Sigmoid colon (tissue), 7 donors: ENCODE measurements around the gene CHRNB4. TPM values are rescaled to one million over a fixed set of nuclear protein-coding genes. Genes with fewer than 3 reads are reported as not detected.
"Not testable (repeated sequence)": the region's sequence is repeated elsewhere in the genome, so short reads cannot be mapped to it uniquely, and the experiment has no call there.

Source experiments
- DNase-seq: peaks from one replicate; pipeline ENCODE4 v3.0.0-alpha.2; 2019
- H3K27ac ChIP-seq, 4 donors: fragments of 200-600 bp; sonication (generic); one replicate each; pipeline ENCODE4 v1.5.1; 2016 to 2019; ENCODE audit warnings: mild to moderate bottlenecking in 1 of 4
- H3K27me3 ChIP-seq, 3 donors: fragments of 200-600 bp; sonication (generic); one replicate each; pipeline ENCODE4 v1.5.1; 2019; ENCODE audit warnings: mild to moderate bottlenecking in 1 of 3
- H3K36me3 ChIP-seq, 4 donors: fragments of 200-600 bp; sonication (generic); one replicate each; pipeline ENCODE4 v1.5.1; 2016 to 2019
- H3K4me1 ChIP-seq, 4 donors: fragments of 200-600 bp; sonication (generic); one replicate each; pipeline ENCODE4 v1.5.1; 2017 to 2019
- H3K4me3 ChIP-seq, 4 donors: fragments of 200-600 bp; sonication (generic); one replicate each; pipeline ENCODE4 v1.5.1; 2017 to 2019; ENCODE audit warnings: mild to moderate bottlenecking in 2 of 4, moderate library complexity in 1 of 4
- H3K9me3 ChIP-seq, 4 donors: fragments of 200-600 bp in 3 of 4; sonication (generic) in 3 of 4; one replicate each; pipeline versions ENCODE4 v1.5.1 to v1.6.1; 2013 to 2019
- EP300 ChIP-seq, 4 donors: sonication (generic); formaldehyde crosslinking; IDR thresholded peaks; one replicate each; pipeline ENCODE4 v1.6.1; 2017; ENCODE audit warnings: antibody characterized with exemption in 4 of 4
- POLR2A ChIP-seq, 2 donors: fragments of 450-650 bp; IDR thresholded peaks; one replicate each; pipeline ENCODE4 v1.6.1; 2016; ENCODE audit warnings: antibody characterized with exemption in 2 of 2, mild to moderate bottlenecking in 2 of 2, moderate library complexity in 2 of 2
- POLR2AphosphoS5 ChIP-seq, 4 donors: sonication (generic); formaldehyde crosslinking; IDR thresholded peaks; one replicate each; pipeline ENCODE4 v1.6.1; 2017; ENCODE audit warnings: antibody characterized with exemption in 4 of 4
- WGBS, 2 donors: extraction: QIAGEN DNeasy Blood & Tissue Kit; methylation state at CpG; one replicate each; pipeline ENCODE4 v1.1.7; 2013; 5-methylcytosine and 5-hydroxymethylcytosine counted together
- intact Hi-C: fragments of 100-400 bp; cut with DNase I; formaldehyde crosslinking; loops from one replicate; pipeline ENCODE4 v1.15.1; 2023
- polyA plus RNA-seq, 3 donors: library from polyadenylated mRNA; stranded (reverse); fragments of 200-250 nt; gene quantifications; one replicate each; pipeline ENCODE4 v1.2.3, GENCODE V29; 2013
- total RNA-seq, 4 donors: library from RNA; depleted of rRNA; stranded (reverse); fragments of >200 nt; gene quantifications; one replicate each; pipeline ENCODE4 v1.1.0, GENCODE V29; 2016
- TF ChIP-seq, protein P1 (sequence below), 4 experiments: fragments of 450-650 bp in 3 of 4; fragments of 200-600 bp in 1 of 4; IDR thresholded peaks; one replicate each; pipeline ENCODE4 v1.5.1; 2016 to 2019; ENCODE audit warnings: antibody characterized with exemption in 4 of 4, mild to moderate bottlenecking in 3 of 4, moderate library complexity in 2 of 4
- donor health status: healthy with polysubstance abuse.
- donor health status: Bipolar disorder and iron deficiency.
- donor health status: healthy.

The CHRNB4 gene
- total and polyA plus RNA-seq, 7 donors, result 0.33 to 2.5 (median 1.4) TPM; not detected in 2

DNA sequence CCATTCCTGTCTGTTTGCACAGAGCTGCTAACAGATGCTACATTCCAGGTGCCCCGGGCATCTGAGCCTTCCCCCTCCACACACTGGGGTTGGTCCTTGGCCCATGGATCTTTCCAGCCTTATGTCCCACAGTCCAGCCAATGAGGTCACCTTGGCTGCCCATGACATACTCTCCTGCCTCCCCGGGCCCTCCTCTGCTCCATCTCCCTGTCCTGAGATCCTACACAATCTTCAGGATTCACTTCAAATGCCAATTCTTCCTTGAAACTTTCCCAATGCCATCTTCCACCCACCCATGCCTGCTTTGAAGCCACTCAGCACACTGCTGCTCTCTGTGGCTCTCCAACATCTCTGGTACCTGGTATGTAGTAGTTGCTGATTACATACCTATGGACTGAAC lies 24.5 kb downstream of the CHRNB4 start:
- no peak overlapping the region for H3K27ac ChIP-seq
- intact Hi-C loops, result loop anchor here (5.0 kb wide), 1 partner anchor 196 kb away; the partner anchor contains the start of gene ADAMTS7
- H3K4me1 ChIP-seq, result peaks cover 0 to 33% (median 27%) of the 10 kb centered on the region in 4 donors
- no peaks in the 10 kb centered on the region for H3K9me3 ChIP-seq
- 73 to 83% methylated on average over 2 of the region's 2 CpGs for WGBS, 2 donors
- no peak for TF ChIP-seq POLR2A (IDR thresholded peaks at IDR 0.05)
- TF ChIP-seq, protein P1, sequence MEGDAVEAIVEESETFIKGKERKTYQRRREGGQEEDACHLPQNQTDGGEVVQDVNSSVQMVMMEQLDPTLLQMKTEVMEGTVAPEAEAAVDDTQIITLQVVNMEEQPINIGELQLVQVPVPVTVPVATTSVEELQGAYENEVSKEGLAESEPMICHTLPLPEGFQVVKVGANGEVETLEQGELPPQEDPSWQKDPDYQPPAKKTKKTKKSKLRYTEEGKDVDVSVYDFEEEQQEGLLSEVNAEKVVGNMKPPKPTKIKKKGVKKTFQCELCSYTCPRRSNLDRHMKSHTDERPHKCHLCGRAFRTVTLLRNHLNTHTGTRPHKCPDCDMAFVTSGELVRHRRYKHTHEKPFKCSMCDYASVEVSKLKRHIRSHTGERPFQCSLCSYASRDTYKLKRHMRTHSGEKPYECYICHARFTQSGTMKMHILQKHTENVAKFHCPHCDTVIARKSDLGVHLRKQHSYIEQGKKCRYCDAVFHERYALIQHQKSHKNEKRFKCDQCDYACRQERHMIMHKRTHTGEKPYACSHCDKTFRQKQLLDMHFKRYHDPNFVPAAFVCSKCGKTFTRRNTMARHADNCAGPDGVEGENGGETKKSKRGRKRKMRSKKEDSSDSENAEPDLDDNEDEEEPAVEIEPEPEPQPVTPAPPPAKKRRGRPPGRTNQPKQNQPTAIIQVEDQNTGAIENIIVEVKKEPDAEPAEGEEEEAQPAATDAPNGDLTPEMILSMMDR (IDR thresholded peaks at IDR 0.05), result no peak
- no peak for TF ChIP-seq POLR2AphosphoS5 (IDR thresholded peaks at IDR 0.05)
- TF ChIP-seq EP300 (IDR thresholded peaks at IDR 0.05), result no peak
- no peak overlapping the region for H3K4me3 ChIP-seq
- H3K27me3 ChIP-seq, result peaks cover 0 to 28% (median 12%) of the 10 kb centered on the region in 3 donors
- H3K36me3 ChIP-seq, result no peaks in the 10 kb centered on the region
- DNase-seq, result no peak

DNA sequence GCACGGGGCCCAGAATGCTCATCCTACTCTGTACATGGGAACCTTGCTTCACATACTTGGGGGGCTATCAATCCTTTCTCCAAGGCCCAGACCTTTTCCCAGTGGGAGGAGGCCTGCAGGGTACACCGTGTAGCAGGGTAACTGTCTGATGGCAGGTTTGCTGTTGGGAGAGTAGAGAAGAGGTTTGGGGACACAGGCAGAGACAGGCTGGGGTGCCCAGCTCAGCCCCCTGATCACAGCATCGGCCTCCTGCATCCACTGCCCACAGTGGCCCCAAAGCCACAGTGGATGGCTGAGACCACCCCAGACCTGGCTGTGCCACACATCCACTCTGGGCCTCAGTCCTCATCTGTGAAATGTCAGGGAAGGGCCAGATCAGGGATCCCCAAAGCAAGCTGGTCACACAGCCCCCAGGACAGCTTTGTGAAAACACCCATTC lies 25.8 kb downstream of the CHRNB4 start:
- 65 to 90% methylated on average over 3 of the region's 3 CpGs for WGBS, 2 donors
- peaks cover 0 to 14% (median 5%) of the 10 kb centered on the region in 3 donors for H3K27me3 ChIP-seq

DNA sequence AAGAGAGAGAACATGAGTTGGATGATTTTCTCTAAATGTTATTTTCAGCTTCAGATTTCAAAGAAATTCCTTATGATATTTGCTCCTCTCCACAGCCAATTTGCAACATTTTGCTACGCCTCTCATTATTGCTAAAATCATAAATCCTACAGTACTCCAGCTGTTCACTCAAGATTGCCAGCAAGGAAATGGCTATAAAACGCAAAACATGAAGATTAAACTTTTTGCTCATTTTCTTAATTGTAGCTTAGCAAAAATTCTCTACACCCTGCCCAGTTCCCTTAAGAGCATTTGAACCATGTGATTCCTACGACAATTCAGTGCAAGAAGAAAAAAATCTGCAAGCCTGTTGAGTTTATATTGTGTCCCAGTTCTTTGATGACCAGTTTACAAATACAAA lies 27.0 kb downstream of the CHRNB4 start:
- WGBS, 2 donors, result 22 to 56% methylated on average over 3 of the region's 3 CpGs
- no peak for DNase-seq
- Histone ChIP-seq H3K36me3 (no peaks in the 10 kb centered on the region), H3K4me1 (peaks cover 0 to 10% (median 5%) of the 10 kb centered on the region in 4 donors), H3K27me3 (peaks cover 0 to 3% (median 0%) of the 10 kb centered on the region in 3 donors), H3K27ac (no peak overlapping the region), H3K9me3 (no peaks in the 10 kb centered on the region), H3K4me3 (no peak overlapping the region)
- intact Hi-C loops, result no loop called here
- no peak for TF ChIP-seq POLR2A (IDR thresholded peaks at IDR 0.05)
- TF ChIP-seq, protein P1 (IDR thresholded peaks at IDR 0.05), result no peak
- no peak for TF ChIP-seq POLR2AphosphoS5 (IDR thresholded peaks at IDR 0.05)
- no peak for TF ChIP-seq EP300 (IDR thresholded peaks at IDR 0.05)

More for the DNA sequence above, 25.8 kb downstream of the CHRNB4 start:
- no peaks in the 10 kb centered on the region for H3K9me3 ChIP-seq
- intact Hi-C loops, result loop anchor here (5.0 kb wide), 1 partner anchor 197 kb away; the partner anchor contains the start of gene ADAMTS7
- no peaks in the 10 kb centered on the region for H3K36me3 ChIP-seq
- peaks cover 0 to 22% (median 16%) of the 10 kb centered on the region in 4 donors for H3K4me1 ChIP-seq
- H3K27ac ChIP-seq, result no peak overlapping the region
- DNase-seq, result no peak
- H3K4me3 ChIP-seq, result no peak overlapping the region
- TF ChIP-seq POLR2A (IDR thresholded peaks at IDR 0.05), result no peak
- no peak for TF ChIP-seq EP300 (IDR thresholded peaks at IDR 0.05)
- TF ChIP-seq POLR2AphosphoS5 (IDR thresholded peaks at IDR 0.05), result no peak
- TF ChIP-seq, protein P1 (IDR thresholded peaks at IDR 0.05), result no peak

DNA sequence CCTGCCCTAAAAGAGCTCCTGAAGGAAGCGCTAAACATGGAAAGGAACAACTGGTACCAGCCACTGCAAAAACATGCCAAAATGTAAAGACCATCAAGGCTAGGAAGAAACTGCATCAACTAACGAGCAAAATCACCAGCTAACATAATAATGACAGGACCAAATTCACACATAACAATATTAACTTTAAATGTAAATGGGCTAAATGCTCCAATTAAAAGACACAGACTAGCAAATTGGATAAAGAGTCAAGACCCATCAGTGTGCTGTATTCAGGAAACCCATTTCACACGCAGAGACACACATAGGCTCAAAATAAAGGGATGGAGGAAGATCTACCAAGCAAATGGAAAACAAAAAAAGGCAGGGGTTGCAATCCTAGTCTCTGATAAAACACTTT lies 31.5 kb downstream of the CHRNB4 start:
- H3K4me1 ChIP-seq, H3K9me3 ChIP-seq, DNase-seq, intact Hi-C loops, H3K36me3 ChIP-seq, H3K27me3 ChIP-seq, H3K4me3 ChIP-seq, H3K27ac ChIP-seq: not testable (repeated sequence)
- 88 to 100% methylated on average over 2 to 3 of the region's 3 CpGs for WGBS, 2 donors

DNA sequence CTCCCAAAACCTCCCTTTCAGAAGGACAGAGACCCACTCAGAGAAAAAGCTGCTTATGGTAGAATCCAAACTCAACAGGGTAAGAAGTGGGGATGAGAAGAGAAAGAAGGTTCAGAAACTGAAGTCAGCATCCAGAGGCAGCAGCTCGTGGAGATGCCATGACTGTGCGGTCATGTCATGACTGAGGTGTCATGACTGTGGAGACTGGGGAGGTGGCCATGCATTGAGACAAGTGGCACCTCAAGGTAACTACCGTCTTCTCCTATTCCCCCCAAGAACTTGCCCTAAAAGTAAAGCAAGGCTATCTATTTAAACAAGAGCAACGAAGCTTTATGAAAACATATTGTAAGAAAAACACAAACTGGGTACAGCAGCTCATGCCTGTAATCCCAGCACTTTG lies 35.3 kb downstream of the CHRNB4 start:
- Histone ChIP-seq H3K36me3 (peaks cover 0 to 7% (median 0%) of the 10 kb centered on the region in 4 donors), H3K9me3 (no peaks in the 10 kb centered on the region), H3K27me3 (no peaks in the 10 kb centered on the region), H3K4me1 (no peaks in the 10 kb centered on the region), H3K27ac (no peak overlapping the region), H3K4me3 (no peak overlapping the region)
- intact Hi-C loops, result no loop called here
- DNase-seq, result no peak
- TF ChIP-seq, protein P1 (IDR thresholded peaks at IDR 0.05), result no peak
- TF ChIP-seq EP300 (IDR thresholded peaks at IDR 0.05) (no peak), POLR2A (IDR thresholded peaks at IDR 0.05) (no peak)
- WGBS, 2 donors, result 81 to 89% methylated on average over 4 of the region's 4 CpGs
